Fibroblast of lung (primary cell): ENCODE results near the gene APP. TPM values are rescaled to one million over a fixed set of nuclear protein-coding genes. Genes with fewer than 3 reads are reported as not detected.

Source experiments
- DNase-seq, 2 donors: peaks; one replicate each; pipeline versions ENCODE4 v3.0.0 to v3.0.0-alpha.2; 2010; ENCODE audit warnings: low read depth in 2 of 2
- H2AFZ ChIP-seq: 2 replicates; pipeline ENCODE4 v1.5.1; 2012; ENCODE audit warnings: low read length, control low read depth, inconsistent platforms
- H3K27ac ChIP-seq: 2 replicates; pipeline ENCODE4 v1.5.1; 2011; ENCODE audit warnings: low read length, control low read depth; ENCODE audit not compliant: insufficient read depth
- H3K27me3 ChIP-seq: 2 replicates; pipeline ENCODE4 v1.5.1; 2011; ENCODE audit warnings: mild to moderate bottlenecking, low read length; ENCODE audit not compliant: control insufficient read depth, insufficient read depth
- H3K36me3 ChIP-seq: 2 replicates; pipeline ENCODE4 v1.5.1; 2011; ENCODE audit warnings: low read length; ENCODE audit not compliant: control insufficient read depth, insufficient read depth
- H3K4me1 ChIP-seq: 2 replicates; pipeline ENCODE4 v1.5.1; 2011; ENCODE audit warnings: low read length; ENCODE audit not compliant: control insufficient read depth, insufficient read depth; ENCODE audit errors: extremely low read depth
- H3K4me2 ChIP-seq: 2 replicates; pipeline ENCODE4 v1.5.1; 2011; ENCODE audit warnings: low read length, control low read depth; ENCODE audit not compliant: insufficient read depth; ENCODE audit errors: extremely low read depth
- H3K4me3 ChIP-seq, 4 experiments: fragments of 200-600 bp in 1 of 4; sonication (generic) in 1 of 4; replicated peaks in 1 of 4; 2 replicates each; pipeline ENCODE4 v1.5.1; 2011 to 2016; ENCODE audit warnings: low read length in 4 of 4, low read depth in 3 of 4, mild to moderate bottlenecking in 3 of 4, control low read depth in 2 of 4, inconsistent platforms in 1 of 4, mixed read lengths in 1 of 4; ENCODE audit not compliant: insufficient read depth in 1 of 4; ENCODE audit errors: control extremely low read depth in 1 of 4
- H3K79me2 ChIP-seq: 2 replicates; pipeline ENCODE4 v1.5.1; 2012; ENCODE audit warnings: mild to moderate bottlenecking, low read length, inconsistent platforms; ENCODE audit not compliant: control insufficient read depth, insufficient read depth
- H3K9ac ChIP-seq: 2 replicates; pipeline ENCODE4 v1.5.1; 2011; ENCODE audit warnings: mild to moderate bottlenecking, low read length, control low read depth; ENCODE audit not compliant: insufficient read depth
- H3K9me3 ChIP-seq: 2 replicates; pipeline ENCODE4 v1.5.1; 2012; ENCODE audit warnings: low read depth, low read length; ENCODE audit not compliant: control insufficient read depth, insufficient read depth
- H4K20me1 ChIP-seq: 2 replicates; pipeline ENCODE4 v1.5.1; 2011; ENCODE audit warnings: low read length; ENCODE audit not compliant: control insufficient read depth, insufficient read depth; ENCODE audit errors: extremely low read depth
- CTCF ChIP-seq, 2 donors: IDR thresholded peaks in 1 of 2; conservative IDR thresholded peaks in 1 of 2; 1 replicate in 1 of 2; 2 replicates in 1 of 2; pipeline ENCODE4 v1.5.1; 2011 to 2012; ENCODE audit warnings: low read length in 2 of 2, control low read depth in 1 of 2, inconsistent platforms in 1 of 2, low read depth in 1 of 2, mild to moderate bottlenecking in 1 of 2
- EZH2 ChIP-seq: IDR thresholded peaks from 2 replicates; pipeline ENCODE4 v1.5.1; 2012; ENCODE audit warnings: low read length, control low read depth, mild to moderate bottlenecking; ENCODE audit errors: missing control alignments
- polyA plus RNA-seq, 2 donors: library from polyadenylated mRNA; depleted of rRNA in 1 of 2; stranded (reverse) in 1 of 2; unstranded in 1 of 2; fragments of >200 nt; gene quantifications; 2 replicates each; pipeline ENCODE4 v1.2.1, GENCODE V29; 2011 to 2012; ENCODE audit warnings: missing spikeins in 1 of 2
- total RNA-seq: library from RNA; depleted of rRNA; stranded (reverse); fragments of >200 nt; gene quantifications from 2 replicates; pipeline ENCODE4 v1.2.1, GENCODE V29; 2014

Gene APP
- total and polyA plus RNA-seq, 2 donors (not counting 1 experiment from before 2014, with no cell fraction given) = 633 to 1,088 TPM

GRCh38 chr21:26067836-26068594, 102.6 kb downstream of the APP start:
- Histone ChIP-seq H3K9me3 (no peaks in the 10 kb centered on the region), H3K4me2 (no peak overlapping the region), H2AFZ (no peak overlapping the region), H3K4me3 (no peak overlapping the region), H4K20me1 (no peaks in the 10 kb centered on the region), H3K79me2 (peaks cover 52% of the 10 kb centered on the region), H3K4me1 (peaks cover 14% of the 10 kb centered on the region), H3K9ac (no peak overlapping the region), H3K36me3 (no peaks in the 10 kb centered on the region), H3K27ac (no peak overlapping the region), H3K27me3 (no peaks in the 10 kb centered on the region)
- TF ChIP-seq EZH2 = no peak
- no peak for TF ChIP-seq CTCF (conservative IDR thresholded peaks at IDR 0.05 in 1 of 2, IDR thresholded peaks at IDR 0.05 in 1 of 2; ENCODE audit: low read depth in 1 of 2, low read length in 2 of 2)
- DNase-seq = no peak

GRCh38 chr21:26064506-26064905, 106.1 kb downstream of the APP start:
- no peaks in the 10 kb centered on the region for H4K20me1 ChIP-seq
- TF ChIP-seq EZH2 = no peak
- no peak for TF ChIP-seq CTCF (conservative IDR thresholded peaks at IDR 0.05 in 1 of 2, IDR thresholded peaks at IDR 0.05 in 1 of 2; ENCODE audit: low read depth in 1 of 2, low read length in 2 of 2)
- H2AFZ ChIP-seq = no peak overlapping the region
- H3K27ac ChIP-seq = no peak overlapping the region
- DNase-seq = no peak
- H3K27me3 ChIP-seq = no peaks in the 10 kb centered on the region
- peaks cover 48% of the 10 kb centered on the region for H3K79me2 ChIP-seq
- H3K4me3 ChIP-seq = no peak overlapping the region
- no peak overlapping the region for H3K9ac ChIP-seq
- peaks cover 2% of the 10 kb centered on the region for H3K4me1 ChIP-seq
- H3K4me2 ChIP-seq = no peak overlapping the region
- no peaks in the 10 kb centered on the region for H3K36me3 ChIP-seq
- no peaks in the 10 kb centered on the region for H3K9me3 ChIP-seq

- Histone ChIP-seq H3K4me2 (no peak overlapping the region), H3K4me1 (peaks cover 2% of the 10 kb centered on the region), H3K9me3 (no peaks in the 10 kb centered on the region), H4K20me1 (no peaks in the 10 kb centered on the region), H3K79me2 (peaks cover 23% of the 10 kb centered on the region), H3K36me3 (no peaks in the 10 kb centered on the region), H3K9ac (no peak overlapping the region), H3K27me3 (no peaks in the 10 kb centered on the region), H3K4me3 (no peak overlapping the region), H2AFZ (no peak overlapping the region), H3K27ac (no peak overlapping the region)
- DNase-seq = peak; percentile 6 to 82
- TF ChIP-seq CTCF (conservative IDR thresholded peaks at IDR 0.05 in 1 of 2, IDR thresholded peaks at IDR 0.05 in 1 of 2; ENCODE audit: low read depth in 1 of 2, low read length in 2 of 2) = no peak
- TF ChIP-seq EZH2 = no peak
Measured at GRCh38 chr21:26061437-26061836, 109.1 kb downstream of the APP start.
